GM06990 (cell line): ENCODE results near the gene UNC13A.

Source experiments
- DNase-seq: peaks from one replicate; pipeline ENCODE4 v3.0.0-alpha.2; 2011; ENCODE audit not compliant: insufficient read length; ENCODE audit errors: extremely low read depth
- H3K27me3 ChIP-seq: replicated peaks from 2 replicates; pipeline ENCODE4 v1.6.0; 2011; ENCODE audit warnings: low read length; ENCODE audit not compliant: control insufficient read depth, insufficient read depth
- H3K36me3 ChIP-seq: 2 replicates; pipeline ENCODE4 v1.5.1; 2011; ENCODE audit warnings: low read length; ENCODE audit not compliant: control insufficient read depth, insufficient read depth
- H3K4me3 ChIP-seq: replicated peaks from 2 replicates; pipeline ENCODE4 v1.5.1; 2011; ENCODE audit warnings: low read depth, mild to moderate bottlenecking, control low read depth, low read length
- TF ChIP-seq, protein P1 (sequence below): IDR thresholded peaks from 2 replicates; pipeline ENCODE4 v1.5.1; 2011; ENCODE audit warnings: low read length, control low read depth, mild to moderate bottlenecking, inconsistent platforms; ENCODE audit not compliant: insufficient read depth, poor library complexity, severe bottlenecking

Gene UNC13A

DNA sequence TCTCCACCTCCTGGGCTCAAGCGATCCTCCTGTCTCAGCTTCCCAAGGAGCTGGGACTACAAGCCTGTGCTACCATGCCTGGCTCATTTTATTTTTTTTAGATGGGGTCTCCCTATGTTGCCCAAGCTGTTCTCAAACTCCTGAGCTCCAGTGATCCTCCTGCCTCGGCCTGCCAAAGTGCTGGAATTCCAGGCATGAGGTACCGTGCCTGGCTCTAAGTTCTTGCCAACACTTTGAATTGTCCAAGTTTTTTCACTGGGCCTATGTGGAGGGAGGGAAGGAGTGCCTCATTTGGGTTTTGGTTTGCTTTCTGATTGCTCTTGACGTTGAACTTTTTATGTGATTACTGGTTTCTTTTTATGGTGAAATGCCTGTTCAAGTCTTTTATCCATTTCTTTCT lies 4.4 kb upstream of the UNC13A start:
- no peak for DNase-seq
- TF ChIP-seq, protein P1, sequence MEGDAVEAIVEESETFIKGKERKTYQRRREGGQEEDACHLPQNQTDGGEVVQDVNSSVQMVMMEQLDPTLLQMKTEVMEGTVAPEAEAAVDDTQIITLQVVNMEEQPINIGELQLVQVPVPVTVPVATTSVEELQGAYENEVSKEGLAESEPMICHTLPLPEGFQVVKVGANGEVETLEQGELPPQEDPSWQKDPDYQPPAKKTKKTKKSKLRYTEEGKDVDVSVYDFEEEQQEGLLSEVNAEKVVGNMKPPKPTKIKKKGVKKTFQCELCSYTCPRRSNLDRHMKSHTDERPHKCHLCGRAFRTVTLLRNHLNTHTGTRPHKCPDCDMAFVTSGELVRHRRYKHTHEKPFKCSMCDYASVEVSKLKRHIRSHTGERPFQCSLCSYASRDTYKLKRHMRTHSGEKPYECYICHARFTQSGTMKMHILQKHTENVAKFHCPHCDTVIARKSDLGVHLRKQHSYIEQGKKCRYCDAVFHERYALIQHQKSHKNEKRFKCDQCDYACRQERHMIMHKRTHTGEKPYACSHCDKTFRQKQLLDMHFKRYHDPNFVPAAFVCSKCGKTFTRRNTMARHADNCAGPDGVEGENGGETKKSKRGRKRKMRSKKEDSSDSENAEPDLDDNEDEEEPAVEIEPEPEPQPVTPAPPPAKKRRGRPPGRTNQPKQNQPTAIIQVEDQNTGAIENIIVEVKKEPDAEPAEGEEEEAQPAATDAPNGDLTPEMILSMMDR, result no peak
- no peaks in the 10 kb centered on the region for H3K36me3 ChIP-seq
- no peaks in the 10 kb centered on the region; the same call in none of the 2 replicates for H3K27me3 ChIP-seq
- H3K4me3 ChIP-seq, result no peak overlapping the region

DNA sequence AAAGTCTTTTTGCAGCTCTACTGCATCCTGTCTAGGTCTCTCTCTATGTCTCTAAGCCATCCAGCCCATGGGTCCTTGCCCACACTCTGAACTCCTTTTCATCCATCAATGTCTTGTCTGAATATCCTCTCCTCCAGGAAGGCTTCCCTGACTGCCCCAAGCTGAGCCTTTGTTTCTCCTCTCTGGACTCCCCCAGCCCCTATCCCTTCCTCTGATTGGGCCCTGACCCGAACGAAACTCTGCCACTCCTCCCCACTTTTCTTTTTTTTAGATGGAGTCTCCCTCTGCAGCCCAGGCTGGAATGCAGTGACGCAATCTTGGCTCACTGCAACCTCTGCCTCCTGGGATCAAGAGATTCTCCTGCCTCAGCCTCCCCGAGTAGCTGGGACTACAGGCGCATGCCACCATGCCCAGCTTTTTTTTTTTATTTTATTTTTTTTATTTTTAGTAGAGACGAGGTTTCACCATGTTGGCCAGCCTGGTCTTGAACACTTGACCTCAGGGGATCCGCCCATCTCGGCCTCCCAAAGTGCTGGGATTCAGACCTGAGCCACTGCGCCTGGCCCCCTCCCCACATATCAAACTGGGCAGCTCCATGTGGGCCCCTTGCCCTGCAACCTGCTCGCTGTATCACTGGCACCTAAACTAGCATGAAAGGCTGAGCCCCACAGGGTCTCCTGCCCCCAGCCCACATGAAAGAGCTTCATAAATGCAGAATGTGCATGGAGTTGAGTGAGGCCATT lies 870 bp upstream of the UNC13A start:
- Histone ChIP-seq H3K27me3 (no peaks in the 10 kb centered on the region; the same call in none of the 2 replicates), H3K4me3 (no peak overlapping the region), H3K36me3 (no peaks in the 10 kb centered on the region)
- TF ChIP-seq, protein P1, result no peak
- no peak for DNase-seq

DNA sequence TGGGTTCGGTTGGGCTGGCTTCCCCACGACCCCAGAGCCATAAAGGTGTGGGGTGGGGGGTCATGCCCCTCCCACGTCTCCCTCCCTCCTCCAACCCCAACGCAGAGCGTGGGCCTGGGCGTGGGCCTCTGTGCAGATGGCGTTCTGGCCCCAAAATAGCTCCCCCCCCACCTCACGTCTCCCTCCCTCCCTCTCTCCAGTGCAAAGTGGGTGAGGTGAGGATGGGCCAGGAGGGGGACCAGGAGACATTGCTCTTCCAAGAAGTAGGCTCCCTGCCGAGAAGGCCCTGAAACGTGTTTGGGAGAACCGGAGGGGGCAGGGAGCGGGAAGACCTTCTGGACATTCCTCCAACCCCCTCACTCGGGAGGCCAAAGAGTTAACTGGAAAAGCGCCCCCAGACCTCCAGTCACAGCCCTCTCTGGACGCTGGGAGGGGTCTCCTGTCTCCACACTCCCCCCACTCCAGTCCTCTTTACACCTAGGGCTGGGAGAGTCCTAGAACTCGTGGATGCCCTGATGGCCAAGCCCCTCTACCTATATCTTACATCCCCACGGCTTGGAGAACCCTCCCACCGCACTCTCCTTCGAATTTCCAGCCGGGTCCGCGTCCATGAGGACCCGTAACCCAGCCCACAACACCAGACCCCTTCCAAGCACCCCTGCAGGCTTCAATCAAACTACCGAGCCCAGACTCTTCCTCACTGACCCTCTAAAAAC lies 855 bp downstream of the UNC13A start:
- TF ChIP-seq, protein P1, result no peak
- H3K4me3 ChIP-seq, result no peak overlapping the region
- H3K36me3 ChIP-seq, result no peaks in the 10 kb centered on the region
- no peaks in the 10 kb centered on the region; the same call in none of the 2 replicates for H3K27me3 ChIP-seq
- DNase-seq, result no peak

DNA sequence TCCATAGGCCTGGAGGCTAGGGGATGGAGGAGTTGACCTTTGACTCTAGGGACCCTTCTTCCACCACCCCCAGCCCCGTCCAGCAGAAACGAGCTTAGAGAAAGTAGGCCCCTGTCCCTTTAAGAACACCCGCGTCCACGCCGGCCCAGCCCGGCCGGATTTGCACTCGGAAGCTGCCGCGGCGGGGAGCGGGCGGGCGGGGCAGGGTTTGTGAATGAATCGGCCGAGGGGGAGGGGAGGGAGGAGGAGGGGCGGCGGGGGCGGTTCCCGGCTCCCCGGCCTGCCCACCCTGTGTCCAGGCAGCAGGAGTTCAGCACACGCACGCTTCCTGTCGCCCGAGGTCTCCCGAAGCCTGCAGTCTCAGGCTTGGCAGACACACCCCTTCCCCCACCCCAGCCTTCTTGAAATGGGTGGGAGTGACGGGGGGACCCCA lies 1.5 kb downstream of the UNC13A start:
- TF ChIP-seq, protein P1, result no peak
- H3K27me3 ChIP-seq, result no peaks in the 10 kb centered on the region; the same call in none of the 2 replicates
- H3K4me3 ChIP-seq, result no peak overlapping the region
- H3K36me3 ChIP-seq, result no peaks in the 10 kb centered on the region
- no peak for DNase-seq

DNA sequence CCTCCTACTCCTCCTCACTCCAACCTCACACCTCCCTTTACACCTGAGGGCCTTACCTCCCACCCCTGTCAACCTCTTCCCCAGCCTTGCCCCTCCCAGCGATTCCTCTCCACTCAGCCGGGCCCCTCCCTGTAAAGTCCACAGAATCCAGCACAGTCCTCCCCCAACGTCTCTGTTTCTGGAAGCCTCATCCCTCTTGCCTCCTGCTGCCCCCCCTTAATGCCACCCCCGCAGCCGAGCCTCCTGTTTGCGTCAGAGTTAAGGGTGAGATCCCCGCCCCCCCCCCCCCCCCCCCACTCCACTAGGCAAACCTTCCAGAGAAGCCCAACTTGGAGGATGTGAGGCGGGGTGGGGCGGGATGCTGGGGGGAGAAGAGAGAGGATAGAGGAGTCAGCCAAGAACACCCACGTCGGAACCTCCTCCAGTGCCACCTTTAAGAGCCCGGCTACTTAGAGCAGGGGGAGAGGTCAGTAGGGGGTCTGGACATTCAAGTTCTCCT lies 2.1 kb downstream of the UNC13A start:
- no peak for DNase-seq
- Histone ChIP-seq H3K4me3 (no peak overlapping the region), H3K27me3 (no peaks in the 10 kb centered on the region; the same call in none of the 2 replicates), H3K36me3 (no peaks in the 10 kb centered on the region)
- TF ChIP-seq, protein P1, result no peak
